H9 (cell line): Measurements from ENCODE around the gene SGO1. TPM values are rescaled to one million over a fixed set of nuclear protein-coding genes. Genes with fewer than 3 reads are reported as not detected.

Source experiments
- DNase-seq: peaks from one replicate; pipeline ENCODE4 v3.0.0-alpha.2; 2017
- H2AFZ ChIP-seq: one replicate; pipeline ENCODE4 v1.6.1; 2013; ENCODE audit warnings: mild to moderate bottlenecking, low read length, control low read depth, moderate library complexity
- H2AK5ac ChIP-seq: 2 replicates; pipeline ENCODE4 v1.6.1; 2013; ENCODE audit warnings: low read length, control low read depth, mixed read lengths; ENCODE audit not compliant: insufficient read length
- H2BK120ac ChIP-seq: one replicate; pipeline ENCODE4 v1.6.1; 2013; ENCODE audit warnings: low read depth, mild to moderate bottlenecking, low read length, control low read depth, inconsistent platforms; ENCODE audit not compliant: poor library complexity, severe bottlenecking
- H2BK12ac ChIP-seq: 2 replicates; pipeline ENCODE4 v1.6.1; 2013; ENCODE audit warnings: low read length, control low read depth, mixed read lengths, low read depth; ENCODE audit not compliant: insufficient read length
- H2BK15ac ChIP-seq: 2 replicates; pipeline ENCODE4 v1.6.1; 2013; ENCODE audit warnings: low read depth, low read length, control low read depth
- H2BK20ac ChIP-seq: one replicate; pipeline ENCODE4 v1.6.1; 2013; ENCODE audit warnings: low read depth, mild to moderate bottlenecking, low read length, control low read depth, inconsistent platforms; ENCODE audit not compliant: poor library complexity, severe bottlenecking
- H2BK5ac ChIP-seq: 2 replicates; pipeline ENCODE4 v1.6.1; 2013; ENCODE audit warnings: low read length, control low read depth, mixed read lengths; ENCODE audit not compliant: insufficient read length
- H3K14ac ChIP-seq: 2 replicates; pipeline ENCODE4 v1.6.1; 2013; ENCODE audit warnings: low read length, control low read depth; ENCODE audit not compliant: insufficient read depth
- H3K18ac ChIP-seq: 2 replicates; pipeline ENCODE4 v1.6.1; 2013; ENCODE audit warnings: low read depth, mild to moderate bottlenecking, mixed read lengths, low read length, control low read depth; ENCODE audit not compliant: insufficient read length
- H3K23ac ChIP-seq: 2 replicates; pipeline ENCODE4 v1.6.1; 2013; ENCODE audit warnings: low read length, control low read depth, mixed read lengths, low read depth; ENCODE audit not compliant: insufficient read length
- H3K23me2 ChIP-seq: 2 replicates; pipeline ENCODE4 v1.6.1; 2013; ENCODE audit warnings: low read depth, mild to moderate bottlenecking, mixed read lengths, low read length, control low read depth; ENCODE audit not compliant: insufficient read length, poor library complexity, severe bottlenecking
- H3K27ac ChIP-seq: 2 replicates; pipeline ENCODE4 v1.5.1; 2013; ENCODE audit warnings: low read length, control low read depth, mixed read lengths, low read depth; ENCODE audit not compliant: insufficient read length
- H3K27me3 ChIP-seq: 2 replicates; pipeline ENCODE4 v1.6.1; 2013; ENCODE audit warnings: low read length, control low read depth, inconsistent platforms; ENCODE audit not compliant: insufficient read depth
- H3K4ac ChIP-seq: 2 replicates; pipeline ENCODE4 v1.6.1; 2013; ENCODE audit warnings: low read depth, mild to moderate bottlenecking, control low read depth, inconsistent platforms, low read length, moderate library complexity
- H3K4me1 ChIP-seq: 2 replicates; pipeline ENCODE4 v1.6.1; 2013; ENCODE audit warnings: low read length, control low read depth, inconsistent platforms; ENCODE audit not compliant: insufficient read depth
- H3K4me2 ChIP-seq: 2 replicates; pipeline ENCODE4 v1.6.1; 2013; ENCODE audit warnings: low read length, control low read depth, mixed read lengths; ENCODE audit not compliant: insufficient read length, insufficient read depth
- H3K56ac ChIP-seq: 2 replicates; pipeline ENCODE4 v1.6.1; 2013; ENCODE audit warnings: low read depth, mild to moderate bottlenecking, mixed read lengths, low read length, control low read depth; ENCODE audit not compliant: insufficient read length
- H3K79me1 ChIP-seq: 2 replicates; pipeline ENCODE4 v1.6.1; 2013; ENCODE audit warnings: low read depth, mild to moderate bottlenecking, moderate library complexity, low read length, control low read depth, inconsistent platforms; ENCODE audit not compliant: insufficient read depth, poor library complexity, severe bottlenecking
- H3K79me2 ChIP-seq: 2 replicates; pipeline ENCODE4 v1.6.1; 2013; ENCODE audit warnings: low read length, control low read depth, inconsistent platforms; ENCODE audit not compliant: insufficient read depth
- H3K9ac ChIP-seq: 2 replicates; pipeline ENCODE4 v1.6.1; 2013; ENCODE audit warnings: low read length, control low read depth, mixed read lengths; ENCODE audit not compliant: insufficient read length; ENCODE audit errors: extremely low read depth
- H3K9me3 ChIP-seq: one replicate; pipeline ENCODE4 v1.6.1; 2013; ENCODE audit warnings: low read depth, low read length, inconsistent platforms; ENCODE audit not compliant: control insufficient read depth
- H3T11ph ChIP-seq: one replicate; pipeline ENCODE4 v1.6.1; 2013; ENCODE audit warnings: mild to moderate bottlenecking, low read length, control low read depth, inconsistent platforms
- H4K20me1 ChIP-seq: one replicate; pipeline ENCODE4 v1.6.1; 2013; ENCODE audit not compliant: control insufficient read depth, insufficient read length, insufficient read depth
- H4K5ac ChIP-seq: 2 replicates; pipeline ENCODE4 v1.6.1; 2013; ENCODE audit warnings: low read depth, mild to moderate bottlenecking, mixed read lengths, low read length, control low read depth; ENCODE audit not compliant: insufficient read length
- H4K8ac ChIP-seq: replicated peaks from 2 replicates; pipeline ENCODE4 v1.6.1; 2013; ENCODE audit warnings: low read length, control low read depth, mixed read lengths, low read depth; ENCODE audit not compliant: insufficient read length
- H4K91ac ChIP-seq: 2 replicates; pipeline ENCODE4 v1.6.1; 2013; ENCODE audit warnings: low read depth, mild to moderate bottlenecking, moderate library complexity, mixed read lengths, low read length, control low read depth; ENCODE audit not compliant: insufficient read length
- H3K27ac Mint-ChIP-seq, 3 experiments: 2 replicates in 2 of 3; 3 replicates in 1 of 3; pipeline ENCODE4 v1.8.0; 2020 to 2021; ENCODE audit warnings: mixed read lengths in 3 of 3, mild to moderate bottlenecking in 1 of 3, moderate library complexity in 1 of 3
- H3K27me3 Mint-ChIP-seq: 2 replicates; pipeline ENCODE4 v1.8.0; 2021; ENCODE audit warnings: low read depth, mild to moderate bottlenecking, moderate library complexity, mixed read lengths
- H3K36me3 Mint-ChIP-seq, 3 experiments: 2 replicates in 2 of 3; 3 replicates in 1 of 3; pipeline ENCODE4 v1.8.0; 2020 to 2021; ENCODE audit warnings: low read depth in 3 of 3, mixed read lengths in 3 of 3; ENCODE audit not compliant: insufficient read depth in 1 of 3
- H3K4me1 Mint-ChIP-seq, 2 experiments: 2 replicates each; pipeline ENCODE4 v1.8.0; 2020; ENCODE audit warnings: mixed read lengths in 2 of 2
- H3K4me3 Mint-ChIP-seq, 2 experiments: 2 replicates in 1 of 2; 3 replicates in 1 of 2; pipeline ENCODE4 v1.8.0; 2020 to 2021; ENCODE audit warnings: mild to moderate bottlenecking in 2 of 2, mixed read lengths in 2 of 2, moderate library complexity in 1 of 2
- H3K9me3 Mint-ChIP-seq, 2 experiments: 2 replicates in 1 of 2; 3 replicates in 1 of 2; pipeline ENCODE4 v1.8.0; 2020; ENCODE audit warnings: mild to moderate bottlenecking in 2 of 2, mixed read lengths in 2 of 2, moderate library complexity in 1 of 2
- WGBS: extraction: QIAGEN DNeasy Blood & Tissue Kit; methylation state at CpG from one replicate; pipeline ENCODE4 v1.1.7; 2013; ENCODE audit warnings: missing lambda C conversion rate, low lambda C conversion rate, mixed read lengths; ENCODE audit not compliant: insufficient read length; ENCODE audit errors: extremely low coverage; 5-methylcytosine and 5-hydroxymethylcytosine counted together
- total RNA-seq: library from RNA; stranded (reverse); gene quantifications from 2 replicates; pipeline ENCODE4 v1.2.1, GENCODE V29; 2021
- TF ChIP-seq, protein P1 (sequence below): fragments of 200-600 bp; sonication (generic); conservative IDR thresholded peaks from 3 replicates; pipeline ENCODE4 v1.8.0; 2021; ENCODE audit warnings: antibody characterized with exemption, mild to moderate bottlenecking

SGO1 gene
- total RNA-seq, 1 experiment from 2014 or later, result 30.7 TPM

DNA sequence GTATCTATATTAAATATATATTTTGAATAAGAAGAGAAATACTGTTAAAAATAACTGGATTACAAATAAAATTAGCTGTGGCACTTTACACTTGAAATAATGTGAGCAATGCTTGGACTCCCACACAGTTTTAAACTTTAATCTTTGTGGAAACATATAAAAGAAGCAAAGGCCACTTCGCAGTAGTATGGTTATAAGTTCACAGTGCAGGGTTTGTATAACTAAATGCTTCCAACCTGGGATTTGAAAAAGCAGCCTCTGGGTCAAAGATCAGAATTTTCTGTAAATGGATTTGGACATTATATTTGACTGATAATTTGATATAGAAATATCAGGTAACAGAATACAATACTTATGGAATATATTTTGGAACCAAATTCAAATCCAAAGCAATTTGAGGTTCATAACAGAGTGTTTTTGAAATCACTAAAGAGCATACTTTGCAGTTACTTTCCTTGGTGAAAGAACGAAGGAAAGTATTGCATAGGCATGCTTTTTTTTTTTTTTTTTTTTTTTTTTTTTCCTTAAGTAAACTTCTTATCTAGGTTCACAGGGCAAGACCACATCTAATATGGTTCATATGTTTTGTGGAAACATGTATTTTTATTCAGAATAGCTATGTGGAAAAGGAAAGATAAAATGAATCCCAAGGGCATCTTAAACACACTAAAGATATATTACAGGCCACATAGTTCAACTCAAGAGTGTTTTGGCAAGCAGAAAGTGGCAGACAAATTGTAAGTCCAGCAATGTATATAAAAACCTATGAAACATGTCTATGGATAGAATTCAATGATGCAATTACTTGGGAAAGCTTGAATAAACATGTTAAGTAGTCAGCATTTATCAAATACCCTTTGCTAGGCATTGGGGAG lies 47.1 kb upstream of the SGO1 start:
- Mint-ChIP-seq H3K9me3 (no peaks in the 10 kb centered on the region), H3K27me3 (no peaks in the 10 kb centered on the region), H3K36me3 (no peaks in the 10 kb centered on the region; a peak in 1 of 7 replicates), H3K27ac (no peak overlapping the region; a peak in 1 of 7 replicates), H3K4me1 (peaks cover 0 to 2% of the 10 kb centered on the region in 2 experiments; a peak in 1 of 4 replicates), H3K4me3 (no peak overlapping the region)
- H4K91ac ChIP-seq, result no peak overlapping the region
- no peak overlapping the region for H2BK5ac ChIP-seq
- TF ChIP-seq, protein P1, sequence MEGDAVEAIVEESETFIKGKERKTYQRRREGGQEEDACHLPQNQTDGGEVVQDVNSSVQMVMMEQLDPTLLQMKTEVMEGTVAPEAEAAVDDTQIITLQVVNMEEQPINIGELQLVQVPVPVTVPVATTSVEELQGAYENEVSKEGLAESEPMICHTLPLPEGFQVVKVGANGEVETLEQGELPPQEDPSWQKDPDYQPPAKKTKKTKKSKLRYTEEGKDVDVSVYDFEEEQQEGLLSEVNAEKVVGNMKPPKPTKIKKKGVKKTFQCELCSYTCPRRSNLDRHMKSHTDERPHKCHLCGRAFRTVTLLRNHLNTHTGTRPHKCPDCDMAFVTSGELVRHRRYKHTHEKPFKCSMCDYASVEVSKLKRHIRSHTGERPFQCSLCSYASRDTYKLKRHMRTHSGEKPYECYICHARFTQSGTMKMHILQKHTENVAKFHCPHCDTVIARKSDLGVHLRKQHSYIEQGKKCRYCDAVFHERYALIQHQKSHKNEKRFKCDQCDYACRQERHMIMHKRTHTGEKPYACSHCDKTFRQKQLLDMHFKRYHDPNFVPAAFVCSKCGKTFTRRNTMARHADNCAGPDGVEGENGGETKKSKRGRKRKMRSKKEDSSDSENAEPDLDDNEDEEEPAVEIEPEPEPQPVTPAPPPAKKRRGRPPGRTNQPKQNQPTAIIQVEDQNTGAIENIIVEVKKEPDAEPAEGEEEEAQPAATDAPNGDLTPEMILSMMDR, result no peak
- DNase-seq, result no peak
- H4K20me1 ChIP-seq, result no peaks in the 10 kb centered on the region
- no peak overlapping the region for H2AK5ac ChIP-seq
- no peak overlapping the region for H4K8ac ChIP-seq
- WGBS, result no CpG with 5 or more reads among the region's 2 CpGs
- no peak overlapping the region for H3K4ac ChIP-seq
- H3K4me1 ChIP-seq, result no peaks in the 10 kb centered on the region
- H3K56ac ChIP-seq, result no peak overlapping the region
- no peaks in the 10 kb centered on the region for H3K27me3 ChIP-seq
- no peak overlapping the region for H2BK15ac ChIP-seq
- no peaks in the 10 kb centered on the region for H3K23me2 ChIP-seq
- no peaks in the 10 kb centered on the region for H3K9me3 ChIP-seq
- H3T11ph ChIP-seq, result no peak overlapping the region
- H4K5ac ChIP-seq, result no peak overlapping the region
- H2BK12ac ChIP-seq, result no peak overlapping the region
- H3K27ac ChIP-seq, result no peak overlapping the region
- no peaks in the 10 kb centered on the region for H3K79me1 ChIP-seq
- no peak overlapping the region for H2AFZ ChIP-seq
- H3K79me2 ChIP-seq, result no peaks in the 10 kb centered on the region
- no peak overlapping the region for H3K9ac ChIP-seq
- no peak overlapping the region for H3K23ac ChIP-seq
- no peak overlapping the region for H3K14ac ChIP-seq
- no peak overlapping the region for H3K4me2 ChIP-seq
- no peak overlapping the region for H3K18ac ChIP-seq
- H2BK120ac ChIP-seq, result no peak overlapping the region
- H2BK20ac ChIP-seq, result no peak overlapping the region
